Epithelial cell of esophagus (primary cell): ENCODE data around the gene PNMA5.
A peak's percentile ranks its signal among the peaks of the same experiment; 100 is the strongest.
"Not testable (repeated sequence)": the region's sequence is repeated elsewhere in the genome, so short reads cannot be mapped to it uniquely, and the experiment has no call there.

Source experiments
- DNase-seq: peaks from one replicate; pipeline ENCODE4 v3.0.0; 2010; ENCODE audit warnings: low read depth
- H3K4me3 ChIP-seq: 2 replicates; pipeline ENCODE4 v1.5.1; 2011; ENCODE audit warnings: mild to moderate bottlenecking, low read length, control low read depth
- TF ChIP-seq, protein P1 (sequence below): IDR thresholded peaks from 2 replicates; pipeline ENCODE4 v1.5.1; 2011; ENCODE audit warnings: low read depth, mild to moderate bottlenecking, low read length, control low read depth, inconsistent platforms; ENCODE audit not compliant: insufficient read depth; ENCODE audit errors: missing control alignments

PNMA5 gene

GRCh38 chrX:152988536-152989291, 5.2 kb downstream of the PNMA5 start:
- no peak overlapping the region for H3K4me3 ChIP-seq
- TF ChIP-seq, protein P1, sequence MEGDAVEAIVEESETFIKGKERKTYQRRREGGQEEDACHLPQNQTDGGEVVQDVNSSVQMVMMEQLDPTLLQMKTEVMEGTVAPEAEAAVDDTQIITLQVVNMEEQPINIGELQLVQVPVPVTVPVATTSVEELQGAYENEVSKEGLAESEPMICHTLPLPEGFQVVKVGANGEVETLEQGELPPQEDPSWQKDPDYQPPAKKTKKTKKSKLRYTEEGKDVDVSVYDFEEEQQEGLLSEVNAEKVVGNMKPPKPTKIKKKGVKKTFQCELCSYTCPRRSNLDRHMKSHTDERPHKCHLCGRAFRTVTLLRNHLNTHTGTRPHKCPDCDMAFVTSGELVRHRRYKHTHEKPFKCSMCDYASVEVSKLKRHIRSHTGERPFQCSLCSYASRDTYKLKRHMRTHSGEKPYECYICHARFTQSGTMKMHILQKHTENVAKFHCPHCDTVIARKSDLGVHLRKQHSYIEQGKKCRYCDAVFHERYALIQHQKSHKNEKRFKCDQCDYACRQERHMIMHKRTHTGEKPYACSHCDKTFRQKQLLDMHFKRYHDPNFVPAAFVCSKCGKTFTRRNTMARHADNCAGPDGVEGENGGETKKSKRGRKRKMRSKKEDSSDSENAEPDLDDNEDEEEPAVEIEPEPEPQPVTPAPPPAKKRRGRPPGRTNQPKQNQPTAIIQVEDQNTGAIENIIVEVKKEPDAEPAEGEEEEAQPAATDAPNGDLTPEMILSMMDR, result no peak
- no peak for DNase-seq

GRCh38 chrX:152987801-152988200, 6.1 kb downstream of the PNMA5 start:
- TF ChIP-seq, protein P1, result no peak
- H3K4me3 ChIP-seq, result no peak overlapping the region
- DNase-seq, result no peak

DNA sequence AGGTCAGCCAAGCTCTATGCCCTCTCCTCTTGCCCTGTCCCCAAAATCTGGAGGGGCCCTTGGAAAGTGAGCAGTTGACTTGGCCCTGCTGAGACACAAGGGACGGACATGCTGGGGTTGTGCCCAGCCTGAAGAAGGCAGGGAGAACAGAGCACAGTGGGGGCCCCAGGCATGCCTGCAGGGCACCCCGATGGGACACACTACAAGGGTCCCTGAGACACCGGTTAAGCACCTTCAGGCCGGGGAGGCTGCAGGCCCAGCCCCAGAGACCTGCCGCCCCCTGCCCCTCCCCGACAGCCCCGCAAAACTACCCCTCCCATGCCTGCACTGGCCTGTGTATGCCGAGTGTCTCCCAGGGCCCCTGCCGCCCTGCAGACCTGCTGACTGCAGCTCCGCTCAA, 6.8 kb downstream of the PNMA5 start:
- DNase-seq, H3K4me3 ChIP-seq: not testable (repeated sequence)

DNA sequence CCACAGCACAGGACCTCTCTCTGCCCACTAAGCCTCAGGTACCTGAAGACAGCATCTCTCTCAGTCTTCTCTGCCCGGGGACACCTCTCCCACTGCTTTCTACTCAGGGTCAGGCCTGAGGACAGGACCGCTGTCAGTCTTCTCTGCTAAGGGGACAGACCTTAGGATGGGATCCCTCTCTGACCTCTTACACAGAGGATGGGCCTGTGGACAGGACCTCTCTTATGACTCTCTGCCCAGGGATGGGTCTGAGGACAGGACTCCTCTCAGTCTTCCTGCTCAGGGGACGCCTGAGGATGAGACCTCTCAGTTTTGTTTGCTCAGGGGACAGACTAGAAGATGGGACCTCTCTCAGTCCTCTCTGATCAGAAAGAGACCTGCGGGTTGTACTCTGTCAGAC, 8.5 kb downstream of the PNMA5 start:
- H3K4me3 ChIP-seq, DNase-seq: not testable (repeated sequence)

GRCh38 chrX:152968193-152968592, 25.7 kb downstream of the PNMA5 start:
- DNase-seq, result no peak
- TF ChIP-seq, protein P1, result no peak
- H3K4me3 ChIP-seq, result no peak overlapping the region

GRCh38 chrX:152960115-152960514, 33.8 kb downstream of the PNMA5 start:
- TF ChIP-seq, protein P1, result no peak
- H3K4me3 ChIP-seq, result no peak overlapping the region
- DNase-seq, result peak; percentile 68

DNA sequence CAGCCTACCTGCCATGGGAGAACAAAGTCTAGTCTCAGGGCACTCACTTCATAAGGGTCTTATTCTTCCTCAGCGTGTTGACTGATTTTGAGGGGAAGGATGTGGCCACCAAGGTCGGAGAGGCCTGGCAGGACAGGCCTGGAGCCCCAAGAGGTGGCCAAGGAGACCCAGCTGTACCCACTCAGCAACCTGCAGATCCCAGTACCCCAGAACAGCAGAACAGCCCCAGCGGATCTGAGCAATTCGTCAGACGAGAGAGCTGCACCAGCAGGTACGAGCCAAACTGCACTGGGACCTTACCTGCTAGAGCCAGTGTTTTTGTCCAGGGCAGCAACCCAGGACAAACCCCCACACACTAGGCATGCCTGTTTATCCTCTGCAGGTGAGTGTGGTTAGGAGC, 34.3 kb downstream of the PNMA5 start:
- TF ChIP-seq, protein P1, result no peak
- no peak for DNase-seq
- no peak overlapping the region for H3K4me3 ChIP-seq
